Neural cell (in vitro differentiated cells): Measurements from ENCODE around the gene NSUN3. TPM values are rescaled to one million over a fixed set of nuclear protein-coding genes. Genes with fewer than 3 reads are reported as not detected.

Experiments used
- H2AFZ ChIP-seq: fragments of 200-600, 300-800 bp; sonication (generic), shearing (Covaris generic); 2 replicates; pipeline ENCODE4 v1.6.0; 2014; ENCODE audit warnings: low read depth, mild to moderate bottlenecking, antibody characterized with exemption, low read length, moderate library complexity
- H3F3A ChIP-seq: fragments of 200-600 bp; shearing (Covaris generic); 2 replicates; pipeline ENCODE4 v1.6.1; 2016; ENCODE audit warnings: mild to moderate bottlenecking, moderate library complexity, mixed read lengths, antibody characterized with exemption, low read length; ENCODE audit not compliant: insufficient read depth, poor library complexity, severe bottlenecking
- H3K27ac ChIP-seq: fragments of 200-600, 300-800 bp; sonication (generic), shearing (Covaris generic); 2 replicates; pipeline ENCODE4 v1.5.1; 2014; ENCODE audit warnings: mild to moderate bottlenecking, low read length, moderate library complexity
- H3K27me3 ChIP-seq: fragments of 300-800, 200-600 bp; sonication (generic), shearing (Covaris generic); 2 replicates; pipeline ENCODE4 v1.6.0; 2014; ENCODE audit warnings: mild to moderate bottlenecking, low read depth, low read length, moderate library complexity; ENCODE audit not compliant: insufficient read depth
- H3K36me3 ChIP-seq: fragments of 300-800, 200-600 bp; sonication (generic), shearing (Covaris generic); 2 replicates; pipeline ENCODE4 v1.5.1; 2014; ENCODE audit warnings: mild to moderate bottlenecking, antibody characterized with exemption, low read length, moderate library complexity; ENCODE audit not compliant: insufficient read depth
- H3K4me2 ChIP-seq: fragments of 300-800, 200-600 bp; sonication (generic), shearing (Covaris generic); 2 replicates; pipeline ENCODE4 v1.6.0; 2014; ENCODE audit warnings: mild to moderate bottlenecking, low read length
- H3K4me3 ChIP-seq: fragments of 300-800, 200-600 bp; sonication (generic), shearing (Covaris generic); 2 replicates; pipeline ENCODE4 v1.5.1; 2014; ENCODE audit warnings: mild to moderate bottlenecking, low read length, moderate library complexity
- H3K79me2 ChIP-seq: fragments of 200-600 bp; shearing (Covaris generic); replicated peaks from 2 replicates; pipeline ENCODE4 v1.6.0; 2014; ENCODE audit warnings: mild to moderate bottlenecking, low read length, moderate library complexity; ENCODE audit not compliant: insufficient read depth
- H3K9ac ChIP-seq: fragments of 300-800, 200-600 bp; sonication (generic), shearing (Covaris generic); 2 replicates; pipeline ENCODE4 v1.6.1; 2016; ENCODE audit warnings: mild to moderate bottlenecking, low read length, mixed read lengths
- H3K9me2 ChIP-seq: fragments of 200-600 bp; shearing (Covaris generic); 2 replicates; pipeline ENCODE4 v1.6.1; 2016; ENCODE audit warnings: mild to moderate bottlenecking, low read length, mixed read lengths; ENCODE audit not compliant: insufficient read depth
- H3K9me3 ChIP-seq: fragments of 200-600, 300-800 bp; sonication (generic), shearing (Covaris generic); 2 replicates; pipeline ENCODE4 v1.6.1; 2016; ENCODE audit warnings: mild to moderate bottlenecking, mixed run types, low read length, moderate library complexity, mixed read lengths
- H4K20me1 ChIP-seq: fragments of 200-600 bp; shearing (Covaris generic); 2 replicates; pipeline ENCODE4 v1.6.1; 2016; ENCODE audit warnings: mild to moderate bottlenecking, mixed run types; ENCODE audit not compliant: insufficient read depth
- EP300 ChIP-seq: fragments of 450-650 bp; conservative IDR thresholded peaks from 2 replicates; pipeline ENCODE4 v1.6.1; 2014; ENCODE audit warnings: antibody characterized with exemption, mild to moderate bottlenecking, moderate library complexity; ENCODE audit not compliant: poor library complexity, severe bottlenecking
- EZH2 ChIP-seq: fragments of 200-600, 300-800 bp; shearing (Covaris generic), sonication (generic); IDR thresholded peaks from 2 replicates; pipeline ENCODE4 v1.6.1; 2014; ENCODE audit warnings: antibody characterized with exemption, low read length, borderline replicate concordance, mild to moderate bottlenecking; ENCODE audit not compliant: insufficient read depth, poor library complexity, severe bottlenecking
- MXI1 ChIP-seq: fragments of 450-650 bp; conservative IDR thresholded peaks from 2 replicates; pipeline ENCODE4 v1.6.1; 2014; ENCODE audit warnings: antibody characterized with exemption, mild to moderate bottlenecking; ENCODE audit not compliant: poor library complexity, severe bottlenecking
- POLR2AphosphoS5 ChIP-seq: IDR thresholded peaks from 2 replicates; pipeline ENCODE4 v1.6.1; 2012
- RAD21 ChIP-seq: fragments of 450-650 bp; conservative IDR thresholded peaks from 2 replicates; pipeline ENCODE4 v1.6.1; 2014; ENCODE audit warnings: antibody characterized with exemption, mild to moderate bottlenecking, moderate library complexity
- SMC3 ChIP-seq: fragments of 450-650 bp; conservative IDR thresholded peaks from 2 replicates; pipeline ENCODE4 v1.6.1; 2014; ENCODE audit warnings: antibody characterized with exemption, mild to moderate bottlenecking, moderate library complexity; ENCODE audit not compliant: poor library complexity
- TAF1 ChIP-seq: IDR thresholded peaks from 2 replicates; pipeline ENCODE4 v1.6.1; 2012; ENCODE audit warnings: low read depth
- polyA plus RNA-seq: library from polyadenylated mRNA; depleted of rRNA; stranded (reverse); fragments of >200 nt; gene quantifications from 2 replicates; pipeline ENCODE4 v1.2.3, GENCODE V29; 2014
- TF ChIP-seq, protein P1 (sequence below): fragments of 450-650 bp; IDR thresholded peaks from 2 replicates; pipeline ENCODE4 v1.5.1; 2014; ENCODE audit warnings: antibody characterized with exemption, mild to moderate bottlenecking, moderate library complexity; ENCODE audit not compliant: poor library complexity, severe bottlenecking
- TF ChIP-seq, protein P2 (sequence below): IDR thresholded peaks from 2 replicates; pipeline ENCODE4 v1.6.1; 2012; ENCODE audit warnings: borderline replicate concordance

Gene NSUN3
- polyA plus RNA-seq, 1 donor from 2014 or later, result 10.8 TPM

DNA sequence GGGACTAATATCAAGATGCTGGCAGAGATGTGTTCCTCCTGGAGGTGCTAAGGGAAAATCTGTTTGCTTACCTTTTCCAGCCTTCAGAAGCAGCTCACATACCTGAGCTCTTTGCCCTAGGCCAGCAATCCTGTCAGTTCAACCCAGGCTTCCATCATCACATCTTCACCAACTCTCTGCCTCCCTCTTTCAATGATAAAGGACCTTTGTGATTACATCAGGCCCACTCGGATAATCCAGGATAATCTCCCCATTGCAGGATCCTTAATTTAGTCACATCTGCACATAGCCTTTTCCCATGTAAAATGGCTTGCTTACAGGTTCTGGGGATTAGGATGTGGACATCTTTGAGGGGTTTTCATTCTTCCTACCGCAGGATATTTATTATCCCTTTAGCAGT, 58.3 kb downstream of the NSUN3 start:
- Histone ChIP-seq H3K9me2 (no peaks in the 10 kb centered on the region), H3K4me2 (no peak overlapping the region), H2AFZ (no peak overlapping the region), H3K27me3 (no peaks in the 10 kb centered on the region), H3K9ac (no peak overlapping the region), H3F3A (no peaks in the 10 kb centered on the region), H3K9me3 (no peaks in the 10 kb centered on the region), H3K4me3 (no peak overlapping the region), H4K20me1 (no peaks in the 10 kb centered on the region), H3K36me3 (no peaks in the 10 kb centered on the region), H3K79me2 (no peaks in the 10 kb centered on the region), H3K27ac (no peak overlapping the region)
- no peak for TF ChIP-seq POLR2AphosphoS5
- no peak for TF ChIP-seq MXI1
- TF ChIP-seq SMC3, result no peak
- no peak for TF ChIP-seq EZH2
- TF ChIP-seq, protein P1, sequence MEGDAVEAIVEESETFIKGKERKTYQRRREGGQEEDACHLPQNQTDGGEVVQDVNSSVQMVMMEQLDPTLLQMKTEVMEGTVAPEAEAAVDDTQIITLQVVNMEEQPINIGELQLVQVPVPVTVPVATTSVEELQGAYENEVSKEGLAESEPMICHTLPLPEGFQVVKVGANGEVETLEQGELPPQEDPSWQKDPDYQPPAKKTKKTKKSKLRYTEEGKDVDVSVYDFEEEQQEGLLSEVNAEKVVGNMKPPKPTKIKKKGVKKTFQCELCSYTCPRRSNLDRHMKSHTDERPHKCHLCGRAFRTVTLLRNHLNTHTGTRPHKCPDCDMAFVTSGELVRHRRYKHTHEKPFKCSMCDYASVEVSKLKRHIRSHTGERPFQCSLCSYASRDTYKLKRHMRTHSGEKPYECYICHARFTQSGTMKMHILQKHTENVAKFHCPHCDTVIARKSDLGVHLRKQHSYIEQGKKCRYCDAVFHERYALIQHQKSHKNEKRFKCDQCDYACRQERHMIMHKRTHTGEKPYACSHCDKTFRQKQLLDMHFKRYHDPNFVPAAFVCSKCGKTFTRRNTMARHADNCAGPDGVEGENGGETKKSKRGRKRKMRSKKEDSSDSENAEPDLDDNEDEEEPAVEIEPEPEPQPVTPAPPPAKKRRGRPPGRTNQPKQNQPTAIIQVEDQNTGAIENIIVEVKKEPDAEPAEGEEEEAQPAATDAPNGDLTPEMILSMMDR, result no peak
- TF ChIP-seq TAF1, result no peak
- TF ChIP-seq, protein P2, sequence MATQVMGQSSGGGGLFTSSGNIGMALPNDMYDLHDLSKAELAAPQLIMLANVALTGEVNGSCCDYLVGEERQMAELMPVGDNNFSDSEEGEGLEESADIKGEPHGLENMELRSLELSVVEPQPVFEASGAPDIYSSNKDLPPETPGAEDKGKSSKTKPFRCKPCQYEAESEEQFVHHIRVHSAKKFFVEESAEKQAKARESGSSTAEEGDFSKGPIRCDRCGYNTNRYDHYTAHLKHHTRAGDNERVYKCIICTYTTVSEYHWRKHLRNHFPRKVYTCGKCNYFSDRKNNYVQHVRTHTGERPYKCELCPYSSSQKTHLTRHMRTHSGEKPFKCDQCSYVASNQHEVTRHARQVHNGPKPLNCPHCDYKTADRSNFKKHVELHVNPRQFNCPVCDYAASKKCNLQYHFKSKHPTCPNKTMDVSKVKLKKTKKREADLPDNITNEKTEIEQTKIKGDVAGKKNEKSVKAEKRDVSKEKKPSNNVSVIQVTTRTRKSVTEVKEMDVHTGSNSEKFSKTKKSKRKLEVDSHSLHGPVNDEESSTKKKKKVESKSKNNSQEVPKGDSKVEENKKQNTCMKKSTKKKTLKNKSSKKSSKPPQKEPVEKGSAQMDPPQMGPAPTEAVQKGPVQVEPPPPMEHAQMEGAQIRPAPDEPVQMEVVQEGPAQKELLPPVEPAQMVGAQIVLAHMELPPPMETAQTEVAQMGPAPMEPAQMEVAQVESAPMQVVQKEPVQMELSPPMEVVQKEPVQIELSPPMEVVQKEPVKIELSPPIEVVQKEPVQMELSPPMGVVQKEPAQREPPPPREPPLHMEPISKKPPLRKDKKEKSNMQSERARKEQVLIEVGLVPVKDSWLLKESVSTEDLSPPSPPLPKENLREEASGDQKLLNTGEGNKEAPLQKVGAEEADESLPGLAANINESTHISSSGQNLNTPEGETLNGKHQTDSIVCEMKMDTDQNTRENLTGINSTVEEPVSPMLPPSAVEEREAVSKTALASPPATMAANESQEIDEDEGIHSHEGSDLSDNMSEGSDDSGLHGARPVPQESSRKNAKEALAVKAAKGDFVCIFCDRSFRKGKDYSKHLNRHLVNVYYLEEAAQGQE, result no peak
- TF ChIP-seq RAD21, result no peak
- no peak for TF ChIP-seq EP300

DNA sequence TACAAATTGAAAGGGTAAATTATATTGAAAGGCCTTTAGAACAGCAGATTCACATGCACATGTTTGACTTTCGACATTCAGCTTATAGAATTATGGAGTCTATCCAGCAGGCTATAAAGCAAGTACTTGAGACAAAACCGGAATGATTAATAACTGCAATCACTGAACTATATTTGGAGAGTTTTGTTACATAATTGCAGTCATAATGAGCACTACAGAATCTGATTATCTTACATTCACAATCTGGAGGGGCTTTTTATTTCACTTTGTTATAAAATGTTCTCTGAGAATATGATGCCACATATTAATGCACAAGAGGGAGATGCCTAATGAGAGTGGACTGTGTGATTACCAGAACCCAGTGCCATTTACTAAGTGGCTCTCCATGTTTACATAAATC, 64.3 kb downstream of the NSUN3 start:
- H3K36me3 ChIP-seq, result no peaks in the 10 kb centered on the region
- no peaks in the 10 kb centered on the region for H3K9me3 ChIP-seq
- no peaks in the 10 kb centered on the region for H3K79me2 ChIP-seq
- no peak overlapping the region for H2AFZ ChIP-seq
- no peak overlapping the region for H3K9ac ChIP-seq
- no peaks in the 10 kb centered on the region for H4K20me1 ChIP-seq
- TF ChIP-seq, protein P1, result no peak
- TF ChIP-seq POLR2AphosphoS5 (no peak), EP300 (no peak), EZH2 (no peak), TAF1 (no peak), SMC3 (no peak)
- no peak overlapping the region for H3K27ac ChIP-seq
- no peak overlapping the region for H3K4me2 ChIP-seq
- no peaks in the 10 kb centered on the region for H3K9me2 ChIP-seq
- no peak overlapping the region for H3K4me3 ChIP-seq
- H3F3A ChIP-seq, result no peaks in the 10 kb centered on the region
- H3K27me3 ChIP-seq, result no peaks in the 10 kb centered on the region
